NK-92 treated with Interleukin-12 subunit alpha and Interleukin-12 subunit beta, amount 100 ng/mL, for 24 hours (cell line): ENCODE measurements around the gene DNAAF3.

Experiments
- DNase-seq: peaks from one replicate; lab custom pipeline; 2025; lab: John Stamatoyannopoulos, UW

DNAAF3 gene

GRCh38 chr19:55116232-55116858 lies 50.1 kb downstream of the DNAAF3 start:
- DNase-seq, result no peak

DNA sequence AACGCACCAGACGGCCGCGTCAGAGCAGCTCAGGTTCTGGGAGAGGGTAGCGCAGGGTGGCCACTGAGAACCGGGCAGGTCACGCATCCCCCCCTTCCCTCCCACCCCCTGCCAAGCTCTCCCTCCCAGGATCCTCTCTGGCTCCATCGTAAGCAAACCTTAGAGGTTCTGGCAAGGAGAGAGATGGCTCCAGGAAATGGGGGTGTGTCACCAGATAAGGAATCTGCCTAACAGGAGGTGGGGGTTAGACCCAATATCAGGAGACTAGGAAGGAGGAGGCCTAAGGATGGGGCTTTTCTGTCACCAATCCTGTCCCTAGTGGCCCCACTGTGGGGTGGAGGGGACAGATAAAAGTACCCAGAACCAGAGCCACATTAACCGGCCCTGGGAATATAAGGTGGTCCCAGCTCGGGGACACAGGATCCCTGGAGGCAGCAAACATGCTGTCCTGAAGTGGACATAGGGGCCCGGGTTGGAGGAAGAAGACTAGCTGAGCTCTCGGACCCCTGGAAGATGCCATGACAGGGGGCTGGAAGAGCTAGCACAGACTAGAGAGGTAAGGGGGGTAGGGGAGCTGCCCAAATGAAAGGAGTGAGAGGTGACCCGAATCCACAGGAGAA lies 50.9 kb downstream of the DNAAF3 start:
- DNase-seq, result no peak

DNA sequence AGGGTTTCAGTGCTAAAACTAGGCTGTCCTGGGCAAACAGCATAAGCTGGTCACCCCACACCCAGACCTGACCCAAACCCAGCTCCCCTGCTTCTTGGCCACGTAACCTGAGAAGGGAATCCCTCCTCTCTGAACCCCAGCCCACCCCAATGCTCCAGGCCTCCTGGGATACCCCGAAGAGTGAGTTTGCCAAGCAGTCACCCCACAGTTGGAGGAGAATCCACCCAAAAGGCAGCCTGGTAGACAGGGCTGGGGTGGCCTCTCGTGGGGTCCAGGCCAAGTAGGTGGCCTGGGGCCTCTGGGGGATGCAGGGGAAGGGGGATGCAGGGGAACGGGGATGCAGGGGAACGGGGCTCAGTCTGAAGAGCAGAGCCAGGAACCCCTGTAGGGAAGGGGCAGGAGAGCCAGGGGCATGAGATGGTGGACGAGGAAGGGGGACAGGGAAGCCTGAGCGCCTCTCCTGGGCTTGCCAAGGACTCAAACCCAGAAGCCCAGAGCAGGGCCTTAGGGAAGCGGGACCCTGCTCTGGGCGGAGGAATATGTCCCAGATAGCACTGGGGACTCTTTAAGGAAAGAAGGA lies 51.8 kb downstream of the DNAAF3 start:
- DNase-seq, result no peak

DNA sequence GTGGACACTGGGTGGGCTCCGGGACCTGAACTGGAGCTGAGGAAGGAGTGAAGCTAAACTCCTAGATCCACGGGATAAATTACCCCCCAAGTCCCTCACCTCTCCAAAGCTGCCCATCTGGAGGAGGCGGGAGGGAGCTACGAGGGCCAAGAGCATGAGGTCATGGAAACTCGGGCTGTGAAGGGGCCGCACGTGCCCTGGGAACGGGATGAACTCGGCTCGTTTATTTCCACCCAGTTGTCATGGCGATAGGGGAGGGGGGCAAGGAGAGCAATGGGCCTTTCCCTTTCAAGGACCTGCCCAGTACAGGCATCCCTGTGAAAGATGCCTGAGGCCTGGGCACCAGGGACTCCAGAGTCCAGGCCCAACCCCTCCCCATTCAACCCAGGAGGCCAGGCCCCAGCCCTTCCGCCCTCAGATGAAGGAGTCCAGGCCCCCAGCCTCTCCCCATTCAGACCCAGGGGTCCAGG lies 52.8 kb downstream of the DNAAF3 start:
- no peak for DNase-seq

GRCh38 chr19:55112777-55113569 lies 53.4 kb downstream of the DNAAF3 start:
- no peak for DNase-seq

DNA sequence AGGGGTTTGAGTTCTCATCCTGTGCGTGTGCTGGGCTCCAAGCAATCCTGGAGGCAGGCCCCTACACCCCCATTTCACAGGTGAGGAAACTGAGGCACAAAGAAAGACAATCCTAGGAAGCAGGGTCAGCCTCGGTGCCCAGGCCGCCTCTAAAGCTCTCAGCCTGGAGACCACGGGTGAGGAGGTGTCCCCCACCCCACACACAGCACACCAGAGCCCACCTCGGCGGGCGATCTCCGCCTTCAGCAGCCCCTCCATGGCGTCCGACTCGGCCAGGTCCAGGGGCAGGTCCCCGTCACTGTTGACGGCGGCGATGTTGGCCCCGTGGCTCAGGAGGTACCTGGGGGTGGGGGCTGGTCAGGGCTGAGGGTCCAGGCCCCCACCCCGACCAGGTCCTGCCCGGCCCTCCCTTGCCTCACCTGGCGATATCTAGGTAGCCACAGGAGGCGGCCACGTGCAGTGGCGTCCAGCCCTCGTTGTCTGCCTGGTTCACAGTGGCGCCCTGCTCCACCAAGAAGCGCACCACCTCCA lies 54.1 kb downstream of the DNAAF3 start:
- no peak for DNase-seq

DNA sequence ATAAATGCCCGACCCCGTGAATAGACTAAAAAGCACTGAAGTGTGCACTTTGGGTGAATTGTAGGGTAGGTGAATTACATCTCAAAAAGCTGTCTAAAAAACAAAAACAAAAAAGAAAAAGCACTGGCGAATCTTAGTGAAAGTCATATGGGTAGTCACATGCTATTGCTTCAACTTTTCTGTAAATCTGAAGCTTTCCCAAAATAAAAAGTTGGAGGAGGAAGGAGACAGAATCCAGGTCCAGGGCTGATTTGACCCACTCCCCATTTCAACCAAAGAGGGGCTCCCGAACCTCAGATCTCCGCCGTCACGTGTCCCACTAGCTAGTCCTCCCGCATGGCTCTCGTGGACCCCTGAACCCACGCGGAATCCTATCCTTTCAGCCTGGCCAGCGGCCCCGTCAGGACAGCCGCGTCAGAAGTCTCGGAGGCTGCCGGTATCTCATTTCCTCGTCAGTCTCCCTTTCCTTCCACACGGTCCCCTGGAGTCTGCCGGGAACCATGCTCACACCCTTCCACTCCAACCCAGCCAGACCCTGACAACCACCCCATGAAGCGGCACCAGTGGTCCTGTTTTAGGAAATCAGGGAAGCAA lies 55.1 kb downstream of the DNAAF3 start:
- no peak for DNase-seq

- DNase-seq, result no peak
These were observed 56.7 kb downstream of the DNAAF3 start for GRCh38 chr19:55109527-55110291.
